Small intestine (tissue), 7 donors: Measurements from ENCODE around the gene NPB. TPM values are rescaled to one million over a fixed set of nuclear protein-coding genes. Genes with fewer than 3 reads are reported as not detected.
A peak's percentile ranks its signal among the peaks of the same experiment; 100 is the strongest.

Experiments used
- DNase-seq, 2 donors: peaks; one replicate each; pipeline versions ENCODE4 v3.0.0 to v3.0.0-alpha.2; 2013
- FAIRE-seq: peaks from 2 replicates; lab custom pipeline; 2012; peaks lifted over from hg19 to GRCh38; lab: Jason Lieb, UNC
- H3K27ac ChIP-seq, 3 donors: one replicate each; pipeline ENCODE4 v1.5.1; 2013; ENCODE audit warnings: low read length in 2 of 3, mild to moderate bottlenecking in 2 of 3, control low read depth in 1 of 3, inconsistent platforms in 1 of 3, low read depth in 1 of 3, moderate library complexity in 1 of 3
- H3K27me3 ChIP-seq, 3 donors: one replicate each; pipeline ENCODE4 v1.6.1; 2013; ENCODE audit warnings: low read length in 3 of 3, inconsistent platforms in 1 of 3; ENCODE audit not compliant: control insufficient read depth in 3 of 3, insufficient read depth in 3 of 3
- H3K36me3 ChIP-seq, 3 donors: one replicate each; pipeline ENCODE4 v1.6.1; 2013; ENCODE audit warnings: low read length in 3 of 3, inconsistent platforms in 1 of 3, low read depth in 1 of 3, mild to moderate bottlenecking in 1 of 3, moderate library complexity in 1 of 3; ENCODE audit not compliant: control insufficient read depth in 3 of 3, insufficient read depth in 2 of 3
- H3K4me1 ChIP-seq, 3 donors: one replicate each; pipeline ENCODE4 v1.6.1; 2013; ENCODE audit warnings: low read length in 2 of 3, inconsistent platforms in 1 of 3, low read depth in 1 of 3, mild to moderate bottlenecking in 1 of 3, moderate library complexity in 1 of 3; ENCODE audit not compliant: control insufficient read depth in 3 of 3, insufficient read depth in 2 of 3
- H3K4me3 ChIP-seq, 3 donors: one replicate each; pipeline ENCODE4 v1.5.1; 2013; ENCODE audit warnings: low read length in 3 of 3, control low read depth in 1 of 3, inconsistent platforms in 1 of 3, low read depth in 1 of 3, mild to moderate bottlenecking in 1 of 3, moderate library complexity in 1 of 3
- H3K9me3 ChIP-seq, 2 donors: one replicate each; pipeline ENCODE4 v1.6.1; 2013; ENCODE audit warnings: low read depth in 1 of 2, low read length in 1 of 2; ENCODE audit not compliant: control insufficient read depth in 2 of 2, insufficient read depth in 1 of 2
- WGBS, 3 donors: extraction: QIAGEN DNeasy Blood & Tissue Kit; methylation state at CpG; one replicate each; pipeline ENCODE4 v1.1.7; 2013; 5-methylcytosine and 5-hydroxymethylcytosine counted together
- polyA plus RNA-seq, 4 donors: library from polyadenylated mRNA; stranded (reverse) in 3 of 4; unstranded in 1 of 4; fragments of 200-250 nt in 3 of 4; fragments of 120-200 nt in 1 of 4; gene quantifications; one replicate each; pipeline versions ENCODE4 v1.2.1 to v1.2.3, GENCODE V29; 2013
- donor health status: healthy with polysubstance abuse.
- donor health status: control.
- donor health status: control.
- donor health status: Bipolar disorder and iron deficiency.
- donor health status: healthy.

NPB gene
- polyA plus RNA-seq, 4 donors: 0.21 to 1.8 (median 0.59) TPM

DNA sequence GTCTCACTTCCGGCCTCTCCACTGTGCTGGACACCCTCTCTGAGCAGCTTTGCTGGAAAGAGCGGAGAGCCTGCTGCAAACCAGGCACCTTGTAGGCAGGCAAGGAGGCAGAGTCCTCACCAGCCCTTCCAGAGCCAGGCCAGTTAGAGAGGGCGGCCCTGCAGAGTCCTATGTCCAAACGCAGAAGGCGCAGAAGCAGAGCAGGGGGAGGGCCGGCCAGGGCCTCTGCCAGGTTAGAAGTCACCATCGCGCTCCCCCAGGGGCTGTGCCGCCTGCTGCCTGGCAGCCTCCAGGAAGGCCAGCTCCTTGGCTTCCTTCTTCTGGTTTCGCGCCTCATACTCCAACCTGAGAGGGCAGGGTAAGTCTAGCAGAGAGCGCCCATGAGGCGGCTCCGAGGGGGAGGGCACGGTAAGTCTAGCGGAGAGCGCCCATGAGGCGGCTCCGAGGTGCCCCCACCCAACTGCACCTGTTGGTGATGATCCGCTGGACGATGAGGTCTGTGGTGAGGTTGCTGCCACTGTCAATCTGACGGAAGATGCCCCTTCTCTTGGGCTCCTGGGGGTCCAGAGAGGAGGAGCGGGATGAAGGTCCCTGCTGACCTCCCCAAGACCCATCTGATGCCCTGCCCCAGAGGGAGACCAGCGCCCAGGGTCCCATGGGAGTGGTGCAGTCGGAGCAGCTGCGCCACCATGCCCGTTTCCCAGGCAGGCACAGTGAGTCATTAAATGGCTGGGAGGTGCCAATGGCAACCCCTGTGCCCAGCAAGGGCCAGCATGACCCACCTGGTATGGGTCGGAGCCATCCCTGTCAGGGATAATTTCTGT is 2.8 kb downstream of the NPB start:
- no peak overlapping the region for H3K27ac ChIP-seq
- peaks cover 0 to 14% (median 2%) of the 10 kb centered on the region in 3 donors for H3K4me1 ChIP-seq
- no peak for DNase-seq
- no peak for FAIRE-seq
- H3K9me3 ChIP-seq: no peaks in the 10 kb centered on the region
- H3K4me3 ChIP-seq: no peak overlapping the region
- 85 to 90% (median 89%) methylated on average over 28 of the region's 28 CpGs for WGBS, 3 donors
- peaks cover 0 to 84% (median 16%) of the 10 kb centered on the region in 3 donors for H3K36me3 ChIP-seq
- peaks cover 0 to 11% (median 0%) of the 10 kb centered on the region in 3 donors for H3K27me3 ChIP-seq

DNA sequence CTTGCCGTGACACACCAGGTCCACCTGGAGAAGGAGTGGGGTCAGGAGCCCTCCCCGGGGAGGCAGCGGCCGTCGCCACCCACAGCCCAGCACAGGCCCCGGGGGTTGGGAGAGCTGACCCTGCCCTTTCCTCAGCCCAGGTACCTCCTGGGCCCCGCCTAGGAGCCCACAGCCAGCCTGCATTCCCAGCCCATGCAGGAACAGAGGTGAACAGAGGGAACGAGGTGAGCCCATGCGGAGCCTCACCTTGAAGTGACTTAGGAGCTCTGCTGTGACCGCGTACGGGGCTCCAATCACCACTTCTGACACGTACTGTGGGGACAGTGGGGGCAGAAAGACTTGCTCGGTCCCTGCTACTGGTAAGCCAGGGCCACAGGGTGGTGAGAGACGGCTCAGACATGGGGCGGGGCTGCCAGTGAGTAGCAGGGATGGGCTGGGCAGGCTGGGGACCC is 3.4 kb downstream of the NPB start:
- 89 to 94% (median 90%) methylated on average over 13 to 16 of the region's 16 CpGs for WGBS, 3 donors
- FAIRE-seq (no peak), DNase-seq (no peak)

DNA sequence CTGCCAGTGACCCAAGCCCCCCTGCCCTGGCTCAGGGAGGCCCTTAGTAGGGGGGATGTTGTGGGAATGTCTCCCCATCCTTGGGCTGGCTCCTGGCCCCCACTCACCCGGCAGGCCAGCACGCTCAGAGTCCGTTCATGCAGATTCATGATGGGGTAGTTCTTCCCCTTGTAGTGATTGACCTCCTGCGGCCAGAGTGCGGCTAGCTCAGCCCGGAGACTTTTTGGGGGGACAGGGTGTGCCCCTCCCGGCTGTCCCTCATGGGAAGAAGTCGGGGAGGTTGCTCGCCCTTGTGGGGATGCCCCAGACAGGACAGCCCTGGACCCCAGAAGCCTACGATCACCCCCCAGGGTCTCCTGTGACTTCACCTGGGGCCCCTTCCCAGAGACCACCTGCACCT is 4.0 kb downstream of the NPB start:
- H3K36me3 ChIP-seq: peaks cover 0 to 72% (median 16%) of the 10 kb centered on the region in 3 donors
- 91 to 99% (median 94%) methylated on average over 10 of the region's 10 CpGs for WGBS, 3 donors
- FAIRE-seq: no peak

More for the DNA sequence above, 3.4 kb downstream of the NPB start:
- Histone ChIP-seq H3K4me1 (peaks cover 0 to 21% (median 2%) of the 10 kb centered on the region in 3 donors), H3K27me3 (peaks cover 0 to 11% (median 0%) of the 10 kb centered on the region in 3 donors), H3K36me3 (peaks cover 0 to 77% (median 16%) of the 10 kb centered on the region in 3 donors), H3K27ac (no peak overlapping the region), H3K4me3 (no peak overlapping the region), H3K9me3 (no peaks in the 10 kb centered on the region)

DNA sequence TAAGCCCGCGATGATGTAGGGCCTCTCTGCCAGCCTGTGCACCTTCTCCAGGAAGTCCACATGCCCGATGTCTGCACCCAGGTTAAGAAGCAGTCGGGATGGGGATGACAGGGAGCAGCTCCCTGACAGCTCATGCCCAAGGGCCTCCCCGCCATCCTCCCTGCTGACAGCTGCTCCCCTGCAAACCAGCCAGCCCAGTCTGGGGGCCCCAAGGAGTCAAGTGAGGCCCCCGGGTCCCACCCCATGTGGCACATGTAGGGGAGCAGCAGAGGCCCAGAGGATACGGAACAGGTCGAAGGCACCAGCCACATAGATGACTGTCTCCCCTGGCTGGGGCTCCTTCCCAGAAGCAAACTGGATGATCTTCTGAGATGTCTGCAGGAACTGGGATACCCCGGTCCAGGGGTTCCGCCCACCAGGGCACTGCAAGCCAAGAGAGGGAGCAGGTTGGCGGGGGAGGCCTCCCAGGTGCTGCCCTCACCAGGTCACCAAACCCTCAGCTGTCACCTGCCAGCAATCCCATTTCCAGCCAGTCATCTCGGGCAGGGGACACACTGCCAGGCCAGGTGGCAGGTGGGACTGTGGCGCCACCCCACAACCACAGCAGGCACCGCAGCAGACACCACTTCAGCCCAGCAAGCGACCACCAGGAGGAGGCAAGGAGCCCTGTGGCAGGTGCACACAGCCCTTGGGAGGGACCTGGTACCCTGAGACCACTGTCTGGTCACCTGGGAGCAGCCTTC is 4.6 kb downstream of the NPB start:
- peaks cover 0 to 4% (median 0%) of the 10 kb centered on the region in 3 donors for H3K27me3 ChIP-seq
- WGBS, 3 donors: 89 to 93% (median 89%) methylated on average over 14 to 15 of the region's 15 CpGs
- peaks cover 0 to 70% (median 16%) of the 10 kb centered on the region in 3 donors for H3K36me3 ChIP-seq
- DNase-seq (no peak), FAIRE-seq (no peak)
- peaks cover 0 to 18% (median 2%) of the 10 kb centered on the region in 3 donors for H3K4me1 ChIP-seq
- no peak overlapping the region for H3K4me3 ChIP-seq
- no peak overlapping the region for H3K27ac ChIP-seq
- H3K9me3 ChIP-seq: no peaks in the 10 kb centered on the region

More for the DNA sequence above, 4.0 kb downstream of the NPB start:
- Histone ChIP-seq H3K4me1 (peaks cover 0 to 21% (median 2%) of the 10 kb centered on the region in 3 donors), H3K4me3 (no peak overlapping the region), H3K27ac (no peak overlapping the region), H3K27me3 (peaks cover 0 to 11% (median 0%) of the 10 kb centered on the region in 3 donors), H3K9me3 (no peaks in the 10 kb centered on the region)
- DNase-seq: no peak

DNA sequence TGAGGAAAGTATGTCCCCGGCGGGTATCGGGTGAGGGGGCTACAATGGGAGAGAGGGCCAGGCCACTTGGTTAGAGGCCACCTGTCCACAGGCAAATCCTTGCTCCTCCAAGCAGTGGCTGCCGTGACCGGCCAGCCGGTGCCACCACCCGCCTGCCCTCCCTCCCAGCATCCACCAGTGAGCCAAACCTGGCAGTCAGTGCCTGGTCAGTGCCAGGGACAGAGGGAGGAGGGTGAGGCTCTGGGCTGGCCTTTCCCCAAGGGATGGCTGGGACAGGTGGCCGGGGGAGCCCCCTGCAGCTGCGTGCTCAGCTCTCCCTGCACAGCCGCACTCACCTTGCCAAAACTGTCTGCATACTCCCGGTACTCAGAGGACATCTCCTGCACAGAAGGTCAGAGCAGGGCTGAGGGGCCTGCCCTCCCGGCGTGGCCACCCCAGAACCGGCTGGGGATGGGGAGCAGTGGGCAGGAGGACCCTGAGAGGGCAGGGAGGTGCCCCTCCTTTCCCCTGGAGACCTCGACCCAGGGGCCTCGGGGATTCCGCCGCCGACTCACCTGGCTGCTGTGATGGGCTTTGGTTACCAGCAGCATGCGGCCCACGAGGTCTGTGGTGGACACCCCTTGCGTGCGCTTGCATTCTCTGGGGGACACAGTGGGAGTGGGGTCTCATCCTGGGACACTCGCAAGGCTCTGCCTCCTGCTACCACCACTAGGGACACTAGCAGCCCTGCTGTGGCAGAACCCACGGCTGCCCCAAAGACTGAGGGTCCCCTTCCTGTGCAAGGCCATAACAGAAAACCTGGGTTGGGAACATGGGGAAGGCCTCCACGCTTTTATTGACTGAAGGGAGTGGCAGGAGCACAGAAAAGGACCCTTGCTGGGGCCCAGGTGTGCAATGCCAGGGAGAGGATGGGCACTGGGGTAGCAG is 5.4 kb downstream of the NPB start:
- FAIRE-seq (no peak), DNase-seq (no peak)
- WGBS, 3 donors: 91 to 93% (median 92%) methylated on average over 26 of the region's 26 CpGs
- Histone ChIP-seq H3K27me3 (peaks cover 0 to under 1% (median 0%) of the 10 kb centered on the region in 3 donors), H3K27ac (no peak overlapping the region), H3K9me3 (no peaks in the 10 kb centered on the region), H3K4me3 (no peak overlapping the region), H3K4me1 (peaks cover 0 to 16% (median 2%) of the 10 kb centered on the region in 3 donors), H3K36me3 (peaks cover 2 to 78% (median 20%) of the 10 kb centered on the region in 3 donors)

DNA sequence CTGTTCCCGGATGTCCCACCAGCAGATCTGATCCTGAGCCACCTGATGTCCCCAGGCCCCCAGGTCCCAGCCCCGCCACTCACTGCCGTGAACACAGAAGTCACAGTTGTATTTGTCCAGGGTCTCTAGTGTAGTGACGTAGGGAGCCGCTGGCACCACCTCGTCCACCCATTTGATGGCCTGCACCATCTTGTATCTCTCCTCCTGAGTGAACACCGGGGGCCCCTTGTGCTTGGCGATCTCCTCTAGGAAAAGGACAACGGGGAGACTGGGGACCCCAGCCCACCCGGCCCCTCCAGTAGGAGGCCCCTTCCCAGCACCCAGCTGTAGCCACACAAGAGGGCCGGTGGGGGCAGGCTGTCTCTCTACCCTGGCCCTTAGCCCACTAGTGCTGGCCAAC is 6.8 kb downstream of the NPB start:
- FAIRE-seq (no peak), DNase-seq (no peak)
- no peaks in the 10 kb centered on the region for H3K9me3 ChIP-seq
- no peaks in the 10 kb centered on the region for H3K27me3 ChIP-seq
- peaks cover 7 to 79% (median 23%) of the 10 kb centered on the region in 3 donors for H3K36me3 ChIP-seq
- no peak overlapping the region for H3K4me3 ChIP-seq
- no peak overlapping the region for H3K27ac ChIP-seq
- H3K4me1 ChIP-seq: peaks cover 0 to 12% (median 2%) of the 10 kb centered on the region in 3 donors
- 90 to 95% (median 93%) methylated on average over 10 to 11 of the region's 11 CpGs for WGBS, 3 donors

DNA sequence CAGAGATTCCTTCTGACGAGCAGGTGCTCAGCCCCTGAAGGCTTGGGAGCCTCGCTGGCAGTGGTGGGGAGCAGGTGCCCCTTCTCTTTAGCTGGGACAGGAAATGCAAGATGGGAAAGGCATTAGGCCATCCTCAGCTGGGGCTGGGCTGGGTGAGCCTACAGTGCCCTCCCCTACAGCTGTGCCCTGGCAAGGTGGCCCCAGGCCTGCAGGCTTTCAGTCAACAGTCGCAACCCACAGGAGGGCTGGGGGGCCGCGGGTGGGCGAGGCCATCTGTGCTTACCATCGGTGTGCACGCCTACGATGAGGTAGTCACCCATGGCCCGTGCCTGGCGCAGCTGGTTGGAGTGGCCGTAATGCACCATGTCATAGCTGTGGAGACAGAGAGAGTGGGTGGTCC is 7.2 kb downstream of the NPB start:
- peaks cover 7 to 79% (median 27%) of the 10 kb centered on the region in 3 donors for H3K36me3 ChIP-seq
- DNase-seq: no peak
- FAIRE-seq: no peak
- H3K27me3 ChIP-seq: no peaks in the 10 kb centered on the region
- 90 to 94% (median 90%) methylated on average over 12 of the region's 12 CpGs for WGBS, 3 donors
- H3K4me1 ChIP-seq: peaks cover 0 to 12% (median 2%) of the 10 kb centered on the region in 3 donors
- no peaks in the 10 kb centered on the region for H3K9me3 ChIP-seq
- H3K4me3 ChIP-seq: peak overlapping the region in 1 of 3 donors; percentile 98
- peak overlapping the region in 1 of 3 donors; percentile 96 for H3K27ac ChIP-seq
